ENCODE measurements around the gene NTRK3.

DNA sequence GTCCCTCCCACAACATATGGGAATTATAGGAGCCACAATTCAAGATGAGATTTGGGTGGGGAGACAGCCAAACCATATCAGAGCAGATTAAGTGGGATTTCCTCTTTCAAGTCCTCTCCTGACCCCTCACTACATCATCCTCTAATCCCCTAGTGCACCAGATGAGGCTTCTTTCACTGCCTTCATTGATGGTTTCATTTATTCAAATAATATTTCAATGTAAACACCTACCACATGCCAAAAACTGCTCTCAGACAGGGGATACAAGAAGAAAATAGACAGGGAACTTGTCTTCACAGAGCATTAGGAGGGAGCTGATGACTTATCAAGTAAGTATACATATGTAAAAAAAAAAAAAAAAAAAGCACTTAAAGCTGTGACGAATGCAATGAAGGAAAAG, 180.2 kb downstream of the NTRK3 start:
- TF ChIP-seq EZH2 (IDR thresholded peaks at IDR 0.05; ENCODE audit: insufficient read depth, poor library complexity, severe bottlenecking): no peak
- TF ChIP-seq EZH2phosphoT487 (IDR thresholded peaks at IDR 0.05; ENCODE audit: insufficient read depth, low read depth): no peak
